ENCODE results near the gene CAP1. TPM values are rescaled to one million over a fixed set of nuclear protein-coding genes. Genes with fewer than 3 reads are reported as not detected.

Gene CAP1
- total and polyA plus RNA-seq, 9 of the 15 experiments (the other 6 are each of a cell fraction or from before 2014, with no cell fraction given): 230 to 658 (median 281) TPM

GRCh38 chr1:39995973-39996393, 44.5 kb upstream of the CAP1 start:
- BruUV-seq (replicated peaks): no TSS peak
- in situ Hi-C loops (cut with MboI) (no loop called here), intact Hi-C loops (cut with micrococcal nuclease) (no loop called here)
- 8% methylated on average over 1 of the region's 1 CpG for WGBS (ENCODE audit: insufficient coverage, low coverage, missing lambda C conversion rate)
- no peak for DNase-seq (ENCODE audit: extremely low read depth in 1 of 4, low spot score in 3 of 4)
- Histone ChIP-seq H2AFZ (ENCODE audit: low read depth, low read length) (no peak overlapping the region), H4K20me1 (replicated peaks; ENCODE audit: control insufficient read depth, insufficient read depth, low read length) (no peaks in the 10 kb centered on the region), H3K9ac (ENCODE audit: insufficient read depth in 1 of 2, low read depth in 2 of 2, low read length in 2 of 2) (no peak overlapping the region), H3K79me2 (ENCODE audit: control insufficient read depth, insufficient read depth, low read length) (no peaks in the 10 kb centered on the region), H3K4me3 (no peak overlapping the region), H3K27ac (ENCODE audit: extremely low read depth, low read depth, low read length) (no peak overlapping the region), H3K4me2 (ENCODE audit: insufficient read depth, low read length) (no peak overlapping the region), H3K4me1 (replicated peaks in 1 of 2; ENCODE audit: control insufficient read depth in 2 of 2, insufficient read depth in 2 of 2, low read length in 2 of 2) (no peaks in the 10 kb centered on the region), H3K36me3 (ENCODE audit: control insufficient read depth, insufficient read depth, low read length) (no peaks in the 10 kb centered on the region), H3K9me1 (ENCODE audit: control insufficient read depth, insufficient read depth, low read length) (no peaks in the 10 kb centered on the region), H3K27me3 (ENCODE audit: control insufficient read depth in 2 of 2, insufficient read depth in 2 of 2, low read length in 2 of 2) (peaks cover 0 to 6% of the 10 kb centered on the region in 2 experiments; a peak in 3 of 5 replicates), H3K9me3 (replicated peaks; ENCODE audit: control insufficient read depth, insufficient read depth, low read depth, low read length) (no peaks in the 10 kb centered on the region; the same call in 1 of the 2 replicates)
- POLR2A ChIA-PET: no interaction called here
- no peak; the same call in 2 of the 3 replicates for ATAC-seq
- TF ChIP-seq PTTG1 (tag; IDR thresholded peaks at IDR 0.05; ENCODE audit: low read depth) (no peak), CHD7 (IDR thresholded peaks at IDR 0.05; ENCODE audit: low read depth, low read length) (no peak), PURB (CRISPR knock-in tag; IDR thresholded peaks at IDR 0.05; ENCODE audit: low read depth) (no peak), ERF (CRISPR knock-in tag; IDR thresholded peaks at IDR 0.05) (no peak), GABPB1 (CRISPR knock-in tag; IDR thresholded peaks at IDR 0.05) (no peak)
- FAIRE-seq: no peak
- CTCF ChIA-PET (ENCODE audit: low intra/inter-chr PET ratio): no interaction called here
